GM21717 (cell line): Measurements from ENCODE around the gene HPCAL4.

ENCODE experiments used
- ATAC-seq: cut with Tn5 transposase; IDR thresholded peaks from one replicate; pipeline ENCODE4 v1.9.1; 2021; ENCODE audit warnings: mild to moderate bottlenecking, moderate library complexity; ENCODE audit not compliant: unreplicated experiment

The HPCAL4 gene

DNA sequence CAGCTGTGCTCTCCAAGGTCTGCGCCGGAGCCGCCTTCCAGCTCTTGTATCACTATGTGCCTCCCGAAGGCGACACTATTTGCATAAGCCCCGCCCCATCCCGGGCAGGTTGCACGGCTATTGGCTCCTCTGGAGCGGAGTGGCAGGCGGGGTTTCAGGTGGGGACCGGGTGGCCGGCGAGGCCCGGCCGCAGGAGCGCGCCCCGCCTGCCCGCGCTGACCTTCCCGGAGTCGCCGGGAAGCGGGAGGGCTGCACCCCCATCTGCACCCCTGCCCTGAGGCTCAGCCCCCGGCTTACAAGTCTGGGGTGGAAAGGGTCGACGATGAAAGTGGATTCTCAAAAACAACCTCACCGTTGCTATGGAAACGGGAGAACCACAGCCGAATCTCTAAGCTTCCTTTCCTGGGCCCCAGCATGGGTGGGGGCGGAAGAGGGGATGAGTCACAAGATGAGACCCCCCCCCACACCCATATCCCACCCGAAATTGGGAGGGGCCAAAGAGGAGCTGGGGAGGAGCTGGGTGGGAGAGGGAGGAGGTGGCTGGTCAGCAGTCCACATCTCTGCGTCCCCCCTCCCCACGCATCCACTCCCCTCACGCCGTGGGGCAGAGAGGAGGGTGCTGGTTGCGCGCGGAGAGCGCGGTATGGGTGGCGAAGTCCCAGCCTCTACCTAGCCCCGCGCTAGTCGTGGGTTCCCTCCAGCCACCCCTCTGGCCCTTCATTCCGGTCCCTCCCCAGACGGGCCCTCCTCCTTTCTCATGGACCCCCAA, at the start of gene HPCAL4:
Gene HPCAL4, minus strand, starts transcription at position 51 of the 769 bp plus-strand sequence. CDS start 6,830 bp downstream, outside the sequence.
- ATAC-seq = peak; percentile 73

DNA sequence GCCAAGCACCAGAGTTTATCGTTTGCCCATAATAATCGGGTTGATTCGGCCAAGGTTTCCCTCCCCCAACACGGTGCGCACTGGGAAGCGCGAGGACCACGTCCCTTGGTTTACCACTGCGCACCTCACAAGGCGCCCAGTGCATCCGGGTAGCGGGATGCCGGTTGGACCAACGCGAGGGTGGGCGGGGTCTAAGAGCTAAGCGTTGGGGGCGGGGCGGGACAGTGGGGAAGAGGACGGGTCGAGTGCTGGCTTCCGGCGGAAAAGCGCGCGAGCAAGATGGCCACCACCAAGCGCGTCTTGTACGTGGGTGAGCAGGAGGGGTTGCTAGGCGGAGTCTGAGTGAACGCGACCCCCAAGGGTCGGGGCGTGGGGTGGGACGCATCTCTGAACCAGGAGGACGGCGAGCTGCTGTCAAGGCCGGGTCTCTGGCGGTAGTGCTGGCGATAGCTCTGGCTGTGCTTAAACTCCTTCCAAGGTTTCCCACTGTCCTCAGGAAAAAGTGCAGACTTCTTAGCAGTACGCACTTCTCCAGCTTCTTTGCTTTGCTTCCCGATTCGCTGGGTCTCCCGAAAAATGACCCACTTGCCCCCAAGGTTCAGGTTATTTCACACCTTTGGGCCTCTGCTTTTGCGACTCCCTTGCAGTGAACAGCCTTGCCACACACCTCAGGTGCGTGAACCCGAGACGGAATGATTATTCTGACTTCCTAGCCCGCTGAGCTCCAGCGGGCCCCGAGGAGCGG, 47.6 kb upstream of the HPCAL4 start, which contains the start of gene PPIE:
Gene PPIE, plus strand, starts transcription at position 261 of the 745 bp plus-strand sequence. Its CDS starts 19 bp downstream, at position 280.
- peak; percentile 88 for ATAC-seq

GRCh38 chr1:39737546-39738169, 46.4 kb upstream of the HPCAL4 start:
- no peak for ATAC-seq

GRCh38 chr1:39735731-39736130, 44.5 kb upstream of the HPCAL4 start:
- no peak for ATAC-seq

- no peak for ATAC-seq
Observed at GRCh38 chr1:39733161-39733560, 41.9 kb upstream of the HPCAL4 start.

- no peak for ATAC-seq
Observed at GRCh38 chr1:39732730-39733129, 41.5 kb upstream of the HPCAL4 start.

DNA sequence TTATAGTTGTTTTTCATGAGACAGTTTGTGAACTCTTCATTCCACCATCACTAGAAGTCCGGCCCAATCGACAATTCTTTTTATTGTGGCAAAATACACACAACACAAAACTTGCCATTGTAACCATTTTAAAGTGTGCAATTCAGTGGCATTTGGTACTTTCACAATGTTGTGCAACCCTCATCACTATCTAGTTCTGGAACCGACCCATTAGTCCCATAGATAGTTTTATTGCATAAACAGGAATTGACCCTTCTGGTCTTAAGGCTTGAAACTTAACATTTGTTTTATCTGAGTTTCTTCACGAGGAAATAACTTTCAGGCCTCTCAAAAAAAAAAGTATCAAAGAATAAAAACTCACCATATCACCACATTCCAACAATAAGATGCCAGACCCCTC, 38.6 kb upstream of the HPCAL4 start:
- ATAC-seq = no peak

GRCh38 chr1:39729030-39729429, 37.8 kb upstream of the HPCAL4 start:
- no peak for ATAC-seq

- ATAC-seq = no peak
Observed at GRCh38 chr1:39727932-39728317, 36.7 kb upstream of the HPCAL4 start.

DNA sequence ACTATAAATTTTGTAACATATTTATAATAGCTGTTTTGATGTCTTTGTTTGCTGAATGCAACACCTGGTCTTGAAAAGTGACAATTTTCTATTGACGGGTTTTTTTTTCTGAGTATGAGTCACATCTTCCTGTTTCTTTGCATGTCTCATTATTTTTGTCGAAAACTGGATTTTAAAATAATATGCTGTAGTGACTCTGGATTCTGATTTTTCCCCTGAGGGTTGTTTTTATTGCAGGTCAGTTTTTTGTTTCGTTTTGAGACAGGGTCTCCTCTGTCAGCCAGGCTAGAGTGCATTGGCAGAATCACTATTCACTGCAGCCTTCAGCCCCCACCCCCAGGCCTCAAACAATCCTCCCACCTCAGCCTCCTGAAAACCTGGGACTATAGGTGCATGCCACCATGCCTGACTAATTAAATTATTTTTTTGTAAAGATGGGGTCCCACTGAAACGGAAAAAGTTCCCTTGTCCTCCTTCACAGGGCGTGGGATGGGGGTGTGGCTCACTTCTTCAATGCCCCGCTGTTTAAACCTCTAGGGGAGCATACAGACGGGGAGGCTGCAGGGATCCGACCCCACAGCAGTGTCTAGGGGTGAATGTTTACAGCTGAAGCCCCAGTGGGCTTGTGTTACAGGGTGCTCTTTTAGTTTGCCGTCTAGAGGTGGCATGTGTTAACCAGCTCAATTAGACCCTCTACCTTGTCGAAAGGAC, 36.1 kb upstream of the HPCAL4 start:
- no peak for ATAC-seq

DNA sequence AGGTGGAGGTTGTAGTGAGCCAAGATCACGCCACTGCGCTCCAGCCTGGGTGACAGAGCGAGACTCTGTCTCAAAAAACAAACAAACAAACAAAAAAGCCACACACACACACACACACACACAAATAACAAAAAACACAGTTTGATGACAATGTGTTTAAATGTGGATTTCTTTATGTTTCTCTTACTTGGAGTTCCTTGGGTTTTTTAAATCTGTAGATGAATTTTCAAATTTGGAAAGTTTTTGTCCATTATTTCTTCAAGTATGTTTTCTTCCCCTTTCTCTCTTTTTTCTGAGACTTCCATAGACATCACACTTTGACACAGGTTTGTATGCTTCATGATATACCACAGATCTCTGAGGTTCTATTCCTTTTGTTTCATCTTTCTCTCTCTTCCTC, 35.4 kb upstream of the HPCAL4 start:
- ATAC-seq = no peak

DNA sequence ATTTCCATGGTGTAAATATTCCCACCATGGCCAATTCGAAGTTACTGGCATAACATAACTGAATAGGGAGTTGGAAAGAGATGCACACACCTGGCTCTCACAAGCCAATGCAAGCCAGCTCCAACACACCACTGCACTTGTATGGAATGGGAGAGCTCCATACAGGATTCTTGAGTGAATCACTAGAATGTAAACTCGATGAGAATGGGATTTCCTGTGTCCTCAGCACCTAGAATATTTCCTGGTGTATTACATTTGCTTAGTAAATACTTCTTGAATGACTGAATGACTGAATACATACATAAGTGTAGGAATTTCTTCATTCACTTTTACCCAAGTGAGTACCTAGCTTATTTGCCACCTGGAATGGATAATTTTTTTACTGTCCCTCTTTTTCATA, 31.3 kb upstream of the HPCAL4 start:
- ATAC-seq = no peak

GRCh38 chr1:39721664-39722063, 30.4 kb upstream of the HPCAL4 start:
- no peak for ATAC-seq

GRCh38 chr1:39720094-39720999, 29.1 kb upstream of the HPCAL4 start:
- ATAC-seq = no peak

DNA sequence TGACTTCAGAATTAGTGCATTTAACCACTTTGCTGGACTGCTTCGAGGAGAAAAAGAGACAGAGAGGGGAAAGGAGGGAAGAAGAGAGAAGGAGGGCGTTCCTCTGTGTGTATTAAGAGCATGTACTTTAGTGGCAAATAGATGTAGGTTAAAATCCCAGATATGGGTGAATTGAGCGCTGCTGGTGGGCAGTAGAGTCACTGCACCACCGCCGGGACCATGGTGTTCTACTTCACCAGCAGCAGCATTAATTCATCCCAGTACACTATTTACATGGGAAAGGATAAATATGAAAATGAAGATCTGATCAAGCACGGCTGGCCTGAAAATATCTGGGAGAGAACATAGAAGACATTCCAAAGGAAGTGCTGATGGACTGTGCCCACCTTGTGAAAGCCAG, 26.6 kb upstream of the HPCAL4 start:
- no peak for ATAC-seq

DNA sequence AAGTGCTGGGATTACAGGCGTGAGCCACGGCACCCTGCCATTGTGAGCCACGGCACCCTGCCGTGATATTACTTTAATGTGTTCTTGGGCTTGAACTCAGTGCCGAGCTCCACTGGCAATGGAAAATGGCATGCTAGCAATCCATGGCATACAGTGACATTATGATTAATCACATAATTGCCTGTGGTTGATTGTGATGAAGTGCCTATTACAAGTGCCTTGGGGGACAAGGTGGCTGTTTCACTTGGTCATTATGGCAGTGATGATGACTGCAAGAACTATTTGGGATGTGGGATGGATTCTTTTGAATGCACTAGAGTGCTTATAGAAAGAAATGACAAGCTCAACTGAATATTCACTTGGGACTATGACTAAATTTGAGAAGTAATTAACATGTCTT, 22.3 kb upstream of the HPCAL4 start:
- no peak for ATAC-seq

DNA sequence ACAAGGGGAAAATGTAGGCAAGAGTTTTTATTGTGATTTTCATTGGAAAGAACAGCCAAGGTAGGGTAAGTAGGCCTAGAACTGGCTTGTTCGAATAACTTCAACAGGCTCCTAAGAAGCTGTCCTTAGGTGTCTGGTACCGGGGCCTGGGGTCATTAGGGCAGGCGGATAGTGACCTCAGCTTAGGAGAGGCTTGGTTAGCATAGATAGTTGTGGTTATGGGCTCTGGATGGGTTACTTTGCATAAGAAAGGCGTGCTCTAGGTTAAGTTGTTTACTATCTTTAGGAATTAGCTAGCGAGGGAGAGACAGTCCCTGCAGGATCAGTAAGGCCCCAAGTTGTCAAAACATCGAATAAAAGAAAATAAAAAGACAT, 20.7 kb upstream of the HPCAL4 start:
- no peak for ATAC-seq

- ATAC-seq = no peak
Observed at GRCh38 chr1:39711104-39711965, 20.1 kb upstream of the HPCAL4 start.

- no peak for ATAC-seq
Observed at GRCh38 chr1:39707506-39707905, 16.3 kb upstream of the HPCAL4 start.
